CD14-positive monocyte (primary cell): Measurements from ENCODE around the gene NID2. TPM values are rescaled to one million over a fixed set of nuclear protein-coding genes. Genes with fewer than 3 reads are reported as not detected.

ENCODE experiments used
- DNase-seq, 3 donors: peaks; one replicate each; pipeline ENCODE4 v3.0.0-alpha.2; 2011 to 2022
- H2AFZ ChIP-seq: 2 replicates; pipeline ENCODE4 v1.6.0; 2012; ENCODE audit warnings: mild to moderate bottlenecking, low read depth, low read length, inconsistent platforms; ENCODE audit not compliant: insufficient read depth, poor library complexity, severe bottlenecking
- H3K27ac ChIP-seq, 2 donors: 1 replicate in 1 of 2; 2 replicates in 1 of 2; pipeline ENCODE4 v1.5.1; 2012 to 2013; ENCODE audit warnings: low read length in 2 of 2, control low read depth in 1 of 2, inconsistent platforms in 1 of 2, low read depth in 1 of 2, mild to moderate bottlenecking in 1 of 2
- H3K27me3 ChIP-seq, 2 donors: one replicate each; pipeline versions ENCODE4 v1.6.0 to v1.6.1; 2011 to 2013; ENCODE audit warnings: low read length in 2 of 2; ENCODE audit not compliant: control insufficient read depth in 2 of 2, insufficient read depth in 2 of 2
- H3K36me3 ChIP-seq, 2 donors: replicated peaks in 1 of 2; 1 replicate in 1 of 2; 2 replicates in 1 of 2; pipeline versions ENCODE4 v1.5.1 to v1.6.1; 2012 to 2013; ENCODE audit warnings: low read length in 2 of 2, control low read depth in 1 of 2, inconsistent platforms in 1 of 2, mild to moderate bottlenecking in 1 of 2; ENCODE audit not compliant: insufficient read depth in 2 of 2, control insufficient read depth in 1 of 2
- H3K4me1 ChIP-seq, 2 donors: 1 replicate in 1 of 2; 2 replicates in 1 of 2; pipeline versions ENCODE4 v1.5.1 to v1.6.1; 2012 to 2013; ENCODE audit warnings: low read length in 2 of 2, control low read depth in 1 of 2, inconsistent platforms in 1 of 2, mild to moderate bottlenecking in 1 of 2, moderate library complexity in 1 of 2; ENCODE audit not compliant: insufficient read depth in 2 of 2, control insufficient read depth in 1 of 2
- H3K4me2 ChIP-seq: replicated peaks from 2 replicates; pipeline ENCODE3; 2012; ENCODE audit warnings: low read length, moderate library complexity, mild to moderate bottlenecking; ENCODE audit not compliant: poor library complexity, severe bottlenecking; ENCODE audit errors: extremely low read depth
- H3K4me3 ChIP-seq, 3 experiments: fragments of 200-600 bp in 1 of 3; sonication (generic) in 1 of 3; replicated peaks in 1 of 3; 1 replicate in 2 of 3; 2 replicates in 1 of 3; pipeline ENCODE4 v1.5.1; 2011 to 2013; ENCODE audit warnings: low read length in 3 of 3, mild to moderate bottlenecking in 3 of 3, control low read depth in 2 of 3, low read depth in 2 of 3, inconsistent platforms in 1 of 3, moderate library complexity in 1 of 3
- H3K79me2 ChIP-seq: 2 replicates; pipeline ENCODE4 v1.6.0; 2012; ENCODE audit warnings: mild to moderate bottlenecking, control low read depth, inconsistent platforms, low read length, moderate library complexity; ENCODE audit not compliant: insufficient read depth
- H3K9ac ChIP-seq: 2 replicates; pipeline ENCODE4 v1.6.0; 2017; ENCODE audit warnings: low read length, mild to moderate bottlenecking; ENCODE audit not compliant: insufficient read depth, poor library complexity, severe bottlenecking
- H3K9me3 ChIP-seq, 2 donors: replicated peaks in 1 of 2; 1 replicate in 1 of 2; 2 replicates in 1 of 2; pipeline versions ENCODE4 v1.5.1 to v1.6.1; 2012 to 2013; ENCODE audit warnings: low read length in 2 of 2, control low read depth in 1 of 2; ENCODE audit not compliant: control insufficient read depth in 1 of 2, insufficient read depth in 1 of 2
- H4K20me1 ChIP-seq: 2 replicates; pipeline ENCODE4 v1.6.0; 2012; ENCODE audit warnings: mild to moderate bottlenecking, low read length, control low read depth, moderate library complexity; ENCODE audit not compliant: insufficient read depth
- H3K27ac Mint-ChIP-seq, 7 donors: one replicate each; pipeline ENCODE4 v1.8.0; 2020; ENCODE audit warnings: mild to moderate bottlenecking in 7 of 7, mixed read lengths in 7 of 7, moderate library complexity in 6 of 7, inconsistent platforms in 2 of 7
- H3K27me3 Mint-ChIP-seq, 3 donors: one replicate each; pipeline ENCODE4 v1.8.0; 2021 to 2022; ENCODE audit warnings: low read depth in 3 of 3, mild to moderate bottlenecking in 3 of 3, mixed read lengths in 3 of 3, moderate library complexity in 3 of 3, inconsistent platforms in 1 of 3
- H3K36me3 Mint-ChIP-seq, 2 donors: one replicate each; pipeline ENCODE4 v1.8.0; 2020; ENCODE audit warnings: mixed read lengths in 2 of 2, inconsistent platforms in 1 of 2, mild to moderate bottlenecking in 1 of 2
- H3K4me1 Mint-ChIP-seq: one replicate; pipeline ENCODE4 v1.8.0; 2020; ENCODE audit warnings: mild to moderate bottlenecking, mixed read lengths
- H3K4me3 Mint-ChIP-seq, 2 donors: one replicate each; pipeline ENCODE4 v1.8.0; 2020; ENCODE audit warnings: mild to moderate bottlenecking in 2 of 2, mixed read lengths in 2 of 2, moderate library complexity in 1 of 2
- H3K9me3 Mint-ChIP-seq, 7 donors: one replicate each; pipeline ENCODE4 v1.8.0; 2020 to 2022; ENCODE audit warnings: mixed read lengths in 7 of 7, mild to moderate bottlenecking in 6 of 7, moderate library complexity in 6 of 7, inconsistent platforms in 2 of 7
- WGBS: methylation state at CpG from one replicate; pipeline ENCODE4 v1.1.5; 2013; ENCODE audit warnings: missing lambda C conversion rate; ENCODE audit not compliant: insufficient coverage; 5-methylcytosine and 5-hydroxymethylcytosine counted together
- intact Hi-C, 2 donors: fragments of 100-400 bp; cut with micrococcal nuclease; formaldehyde crosslinking; loops; one replicate each; pipeline versions ENCODE4 v1.15.0 to v1.15.1; 2023
- polyA plus RNA-seq, 3 donors: library from polyadenylated mRNA; depleted of rRNA in 1 of 3; unstranded in 2 of 3; stranded (reverse) in 1 of 3; fragments of 300-500 nt in 2 of 3; fragments of >200 nt in 1 of 3; fragmentation: Illumina TruSeq in 2 of 3; gene quantifications; 1 replicate in 2 of 3; 2 replicates in 1 of 3; pipeline ENCODE4 v1.2.3, GENCODE V29; 2012 to 2021
- TF ChIP-seq, protein P1 (sequence below): fragments of 200-600 bp; IDR thresholded peaks from one replicate; pipeline ENCODE4 v1.8.0; 2022; ENCODE audit warnings: antibody characterized with exemption, mild to moderate bottlenecking

The NID2 gene
- polyA plus RNA-seq, 3 donors = not detected

DNA sequence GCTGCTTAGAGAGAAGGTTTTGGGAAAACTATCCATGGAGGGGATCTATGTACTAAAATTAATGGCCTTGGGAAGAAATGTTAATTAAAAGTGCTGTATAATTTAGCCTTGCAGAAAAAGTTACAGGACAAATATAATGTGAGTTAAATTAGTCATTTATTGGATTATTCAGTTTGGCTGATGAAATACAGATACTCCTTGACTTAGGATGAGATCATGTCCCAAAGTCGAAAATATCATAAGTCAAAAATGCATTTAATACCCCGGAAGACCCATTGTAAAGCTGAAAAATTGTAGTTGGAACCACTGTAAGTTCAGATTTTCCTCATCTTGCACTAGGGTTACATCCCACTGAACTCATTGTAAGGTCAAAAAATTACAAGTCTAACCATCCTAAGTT, 69.8 kb downstream of the NID2 start:
- H3K4me2 ChIP-seq = no peak overlapping the region
- TF ChIP-seq, protein P1, sequence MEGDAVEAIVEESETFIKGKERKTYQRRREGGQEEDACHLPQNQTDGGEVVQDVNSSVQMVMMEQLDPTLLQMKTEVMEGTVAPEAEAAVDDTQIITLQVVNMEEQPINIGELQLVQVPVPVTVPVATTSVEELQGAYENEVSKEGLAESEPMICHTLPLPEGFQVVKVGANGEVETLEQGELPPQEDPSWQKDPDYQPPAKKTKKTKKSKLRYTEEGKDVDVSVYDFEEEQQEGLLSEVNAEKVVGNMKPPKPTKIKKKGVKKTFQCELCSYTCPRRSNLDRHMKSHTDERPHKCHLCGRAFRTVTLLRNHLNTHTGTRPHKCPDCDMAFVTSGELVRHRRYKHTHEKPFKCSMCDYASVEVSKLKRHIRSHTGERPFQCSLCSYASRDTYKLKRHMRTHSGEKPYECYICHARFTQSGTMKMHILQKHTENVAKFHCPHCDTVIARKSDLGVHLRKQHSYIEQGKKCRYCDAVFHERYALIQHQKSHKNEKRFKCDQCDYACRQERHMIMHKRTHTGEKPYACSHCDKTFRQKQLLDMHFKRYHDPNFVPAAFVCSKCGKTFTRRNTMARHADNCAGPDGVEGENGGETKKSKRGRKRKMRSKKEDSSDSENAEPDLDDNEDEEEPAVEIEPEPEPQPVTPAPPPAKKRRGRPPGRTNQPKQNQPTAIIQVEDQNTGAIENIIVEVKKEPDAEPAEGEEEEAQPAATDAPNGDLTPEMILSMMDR = no peak
- no peaks in the 10 kb centered on the region for H3K4me1 Mint-ChIP-seq
- H3K4me3 Mint-ChIP-seq = no peak overlapping the region
- no peak overlapping the region for H3K4me3 ChIP-seq
- H3K9me3 Mint-ChIP-seq = no peaks in the 10 kb centered on the region
- H3K79me2 ChIP-seq = peaks cover 10% of the 10 kb centered on the region
- H3K36me3 Mint-ChIP-seq = peaks cover 82 to 85% of the 10 kb centered on the region in 2 donors
- H3K4me1 ChIP-seq = no peaks in the 10 kb centered on the region
- peaks cover 84 to 99% of the 10 kb centered on the region in 2 donors for H3K36me3 ChIP-seq
- DNase-seq = no peak
- H3K27me3 ChIP-seq = no peaks in the 10 kb centered on the region
- peaks cover 10% of the 10 kb centered on the region for H4K20me1 ChIP-seq
- H3K27me3 Mint-ChIP-seq = no peaks in the 10 kb centered on the region
- H3K9ac ChIP-seq = no peak overlapping the region
- H3K27ac ChIP-seq = no peak overlapping the region
- no peak overlapping the region for H2AFZ ChIP-seq
- H3K27ac Mint-ChIP-seq = no peak overlapping the region
- no peaks in the 10 kb centered on the region for H3K9me3 ChIP-seq
- intact Hi-C loops = no loop called here
- no CpG with 5 or more reads among the region's 2 CpGs for WGBS

DNA sequence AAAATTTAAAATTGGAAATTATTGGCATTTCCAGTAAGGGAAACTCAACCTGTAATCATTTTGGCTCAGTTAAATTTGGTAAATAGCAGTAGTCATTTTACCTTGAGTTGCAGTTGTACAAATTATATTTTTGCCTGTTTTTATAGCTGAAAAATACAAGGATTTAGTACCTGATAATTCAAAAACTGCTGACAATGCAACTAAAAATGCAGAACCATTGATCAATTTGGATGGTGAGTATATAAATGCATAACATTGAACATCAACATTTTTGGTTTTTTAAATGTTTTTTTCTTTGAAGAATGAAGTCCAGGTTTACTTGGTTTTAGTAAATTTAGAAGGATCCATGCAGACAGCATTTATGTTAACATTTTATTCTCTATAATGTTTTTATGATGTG, 70.5 kb downstream of the NID2 start:
- Mint-ChIP-seq H3K27me3 (no peaks in the 10 kb centered on the region), H3K36me3 (peaks cover 81 to 82% of the 10 kb centered on the region in 2 donors), H3K9me3 (no peaks in the 10 kb centered on the region), H3K4me1 (peaks cover 3% of the 10 kb centered on the region), H3K4me3 (no peak overlapping the region), H3K27ac (no peak overlapping the region)
- peaks cover 83 to 99% of the 10 kb centered on the region in 2 donors for H3K36me3 ChIP-seq
- no peak for DNase-seq
- intact Hi-C loops = no loop called here
- no peaks in the 10 kb centered on the region for H3K4me1 ChIP-seq
- H3K27ac ChIP-seq = no peak overlapping the region
- no peak overlapping the region for H2AFZ ChIP-seq
- H3K79me2 ChIP-seq = peaks cover 10% of the 10 kb centered on the region
- peaks cover 10% of the 10 kb centered on the region for H4K20me1 ChIP-seq
- no peaks in the 10 kb centered on the region for H3K9me3 ChIP-seq
- no peak overlapping the region for H3K4me2 ChIP-seq
- H3K4me3 ChIP-seq = no peak overlapping the region
- no peaks in the 10 kb centered on the region for H3K27me3 ChIP-seq
- H3K9ac ChIP-seq = no peak overlapping the region
- TF ChIP-seq, protein P1 = no peak
